NOMO-1 (cell line): Measurements from ENCODE around the gene MRPL53.

ENCODE experiments used
- DNase-seq, 2 experiments: peaks; one replicate each; lab custom pipeline; 2025; ENCODE audit not compliant: unreplicated experiment in 2 of 2; lab: John Stamatoyannopoulos, UW

The MRPL53 gene

DNA sequence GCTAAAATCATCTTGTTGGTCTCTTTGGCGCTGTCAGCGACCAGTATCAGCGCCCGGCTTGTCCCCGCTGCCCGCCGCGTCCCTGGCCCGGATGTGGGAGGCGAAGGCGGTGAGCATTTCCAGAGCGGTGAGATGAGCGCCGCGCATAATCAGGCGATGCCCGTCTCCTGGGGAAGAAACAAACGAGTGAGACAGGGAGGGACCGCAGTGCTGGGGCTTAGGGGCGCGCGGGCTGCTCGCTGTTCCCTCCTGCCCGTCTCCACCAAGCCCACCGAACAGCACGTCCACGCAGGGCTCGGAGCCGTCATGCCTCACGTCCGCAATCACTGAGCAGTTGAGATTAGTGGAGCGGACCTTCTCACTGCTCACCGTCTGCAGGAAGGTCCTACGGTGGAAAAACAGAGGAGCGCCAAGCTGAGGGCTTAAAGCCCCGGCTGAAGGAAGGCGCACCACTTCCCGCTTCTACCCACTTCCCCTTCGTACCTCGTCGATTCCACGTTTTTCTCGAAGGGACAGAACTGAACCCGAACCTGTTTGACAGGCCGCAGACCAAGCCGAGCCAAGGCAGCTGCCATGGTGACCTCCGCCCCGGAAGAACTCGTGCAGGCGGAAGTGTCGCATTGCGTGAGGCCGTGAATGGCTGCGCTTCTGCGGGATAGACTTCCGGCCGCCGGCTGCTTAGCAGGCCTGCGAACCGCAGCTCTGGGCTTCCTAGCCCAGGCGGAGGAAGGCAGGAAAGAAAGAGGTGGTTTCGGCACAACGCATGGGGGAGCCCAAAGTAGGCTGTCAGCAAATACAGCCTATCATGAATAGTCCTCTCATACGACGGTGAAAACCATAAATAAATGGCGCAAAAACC is at the start of gene MRPL53:
TSS of gene MRPL53 (minus strand) at position 595 of the 859 bp plus-strand sequence. CDS start at position 575, 20 bp downstream.
- peak; percentile 90 to 93 for DNase-seq

- DNase-seq, result no peak
Observed at GRCh38 chr2:74516650-74517049, 44.2 kb upstream of the MRPL53 start.

- no peak for DNase-seq
Observed at GRCh38 chr2:74515981-74516633, 43.6 kb upstream of the MRPL53 start.

DNA sequence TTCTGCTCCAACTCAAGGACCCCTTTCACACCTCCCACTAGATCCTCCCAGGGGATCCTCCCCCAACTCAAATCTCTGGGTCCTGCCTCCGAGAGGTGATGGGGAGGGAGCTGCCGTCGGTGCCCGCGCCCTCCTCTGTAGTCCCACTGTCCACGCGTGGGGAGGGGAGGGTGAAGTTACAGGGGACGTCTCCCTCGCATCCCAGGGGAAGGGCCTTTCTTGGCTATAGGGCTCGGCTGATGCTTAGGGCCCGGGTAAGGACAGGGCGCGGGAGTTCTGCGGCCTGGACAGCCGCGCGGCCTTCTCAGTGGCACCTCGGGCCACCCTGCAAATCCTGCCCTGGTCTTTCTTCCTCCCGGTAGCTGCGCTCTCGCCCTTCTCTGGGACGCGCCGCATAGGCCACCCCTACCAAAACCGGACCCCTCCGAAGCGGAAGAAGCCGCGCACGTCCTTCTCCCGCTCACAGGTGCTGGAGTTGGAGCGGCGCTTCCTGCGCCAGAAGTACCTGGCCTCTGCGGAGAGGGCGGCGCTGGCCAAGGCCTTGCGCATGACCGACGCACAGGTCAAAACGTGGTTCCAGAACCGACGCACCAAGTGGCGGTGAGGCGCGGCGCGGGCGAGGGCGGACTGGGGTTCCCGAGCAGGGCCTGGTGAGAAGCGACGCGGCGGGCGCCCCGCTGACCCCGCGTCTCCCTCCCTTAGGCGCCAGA is 42.9 kb upstream of the MRPL53 start:
- DNase-seq, result no peak

DNA sequence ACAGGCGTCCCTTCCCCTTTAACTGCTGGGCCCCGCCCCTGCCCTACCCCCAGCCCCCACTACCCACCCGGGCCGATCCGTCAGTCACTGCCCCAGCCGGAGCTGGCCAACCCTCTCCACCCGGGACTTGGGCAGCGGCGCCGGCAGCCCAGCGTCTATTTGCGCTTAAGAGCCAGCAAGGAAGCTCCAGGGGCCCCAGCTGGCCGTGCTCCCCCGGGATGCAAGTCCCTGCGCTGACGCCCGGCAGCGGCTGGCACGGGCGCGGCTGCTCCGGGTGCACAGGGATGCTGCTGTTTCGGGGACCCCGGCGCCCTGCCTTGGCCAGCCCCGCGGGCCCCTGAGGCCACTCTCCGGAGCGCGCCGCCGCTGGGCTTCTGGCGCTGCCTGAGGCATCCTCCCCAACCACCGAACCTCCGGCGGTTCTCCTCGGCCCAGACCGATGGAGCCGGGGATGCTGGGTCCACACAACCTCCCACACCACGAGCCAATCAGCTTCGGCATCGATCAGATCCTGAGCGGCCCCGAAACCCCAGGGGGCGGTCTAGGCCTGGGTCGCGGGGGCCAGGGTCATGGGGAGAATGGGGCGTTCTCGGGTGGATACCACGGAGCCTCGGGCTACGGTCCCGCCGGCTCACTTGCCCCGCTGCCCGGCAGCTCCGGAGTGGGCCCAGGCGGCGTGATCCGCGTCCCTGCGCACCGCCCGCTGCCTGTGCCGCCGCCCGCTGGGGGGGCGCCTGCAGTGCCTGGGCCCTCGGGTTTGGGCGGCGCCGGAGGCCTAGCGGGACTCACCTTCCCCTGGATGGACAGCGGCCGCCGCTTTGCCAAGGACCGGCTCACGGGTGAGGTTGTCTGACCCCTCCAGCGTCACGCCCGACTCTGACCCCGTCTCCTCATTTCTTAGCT is 42.1 kb upstream of the MRPL53 start, which contains the start of gene TLX2:
TSS of gene TLX2 (plus strand) at position 83 of the 903 bp plus-strand sequence. CDS start at position 440, 357 bp downstream.
- no peak for DNase-seq

DNA sequence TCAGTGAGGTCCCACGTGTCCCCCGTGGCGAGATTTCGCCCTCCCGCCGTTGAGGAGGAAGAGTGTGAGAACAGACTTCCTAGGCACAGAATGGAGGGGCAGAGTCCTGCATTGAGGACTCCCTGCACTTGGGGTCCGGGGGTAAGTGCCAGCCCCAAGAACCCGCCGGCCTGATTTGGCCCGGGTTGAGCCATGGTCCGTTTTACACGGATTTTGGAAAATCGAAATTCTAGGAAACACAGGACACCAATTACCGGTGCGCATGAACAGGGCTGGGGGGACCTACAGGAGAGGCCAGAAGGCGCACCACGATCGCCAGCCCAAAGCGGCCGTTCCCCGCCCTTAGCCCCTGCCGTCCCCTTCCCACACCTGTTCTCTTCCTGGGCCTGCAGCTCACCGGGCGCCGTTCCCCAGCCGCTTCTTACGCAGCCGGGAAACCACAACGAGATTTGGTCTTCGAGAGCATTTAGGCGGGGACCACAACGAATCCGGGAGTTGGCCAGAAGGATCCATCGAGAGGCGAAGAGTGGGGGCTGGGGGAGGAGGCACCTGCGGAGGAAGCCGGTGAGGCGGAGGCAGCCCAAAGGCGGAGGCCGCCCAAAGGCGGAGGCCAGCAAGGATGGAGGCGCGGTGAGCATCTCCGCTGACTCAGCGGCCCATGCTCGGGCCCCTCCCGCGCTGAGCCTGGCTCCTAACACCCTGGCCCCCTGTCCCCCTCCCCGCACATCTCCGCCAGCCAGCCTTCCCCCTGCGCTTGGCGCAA is 41.3 kb upstream of the MRPL53 start:
- no peak for DNase-seq

GRCh38 chr2:74512744-74513604 is 40.5 kb upstream of the MRPL53 start:
- no peak for DNase-seq

DNA sequence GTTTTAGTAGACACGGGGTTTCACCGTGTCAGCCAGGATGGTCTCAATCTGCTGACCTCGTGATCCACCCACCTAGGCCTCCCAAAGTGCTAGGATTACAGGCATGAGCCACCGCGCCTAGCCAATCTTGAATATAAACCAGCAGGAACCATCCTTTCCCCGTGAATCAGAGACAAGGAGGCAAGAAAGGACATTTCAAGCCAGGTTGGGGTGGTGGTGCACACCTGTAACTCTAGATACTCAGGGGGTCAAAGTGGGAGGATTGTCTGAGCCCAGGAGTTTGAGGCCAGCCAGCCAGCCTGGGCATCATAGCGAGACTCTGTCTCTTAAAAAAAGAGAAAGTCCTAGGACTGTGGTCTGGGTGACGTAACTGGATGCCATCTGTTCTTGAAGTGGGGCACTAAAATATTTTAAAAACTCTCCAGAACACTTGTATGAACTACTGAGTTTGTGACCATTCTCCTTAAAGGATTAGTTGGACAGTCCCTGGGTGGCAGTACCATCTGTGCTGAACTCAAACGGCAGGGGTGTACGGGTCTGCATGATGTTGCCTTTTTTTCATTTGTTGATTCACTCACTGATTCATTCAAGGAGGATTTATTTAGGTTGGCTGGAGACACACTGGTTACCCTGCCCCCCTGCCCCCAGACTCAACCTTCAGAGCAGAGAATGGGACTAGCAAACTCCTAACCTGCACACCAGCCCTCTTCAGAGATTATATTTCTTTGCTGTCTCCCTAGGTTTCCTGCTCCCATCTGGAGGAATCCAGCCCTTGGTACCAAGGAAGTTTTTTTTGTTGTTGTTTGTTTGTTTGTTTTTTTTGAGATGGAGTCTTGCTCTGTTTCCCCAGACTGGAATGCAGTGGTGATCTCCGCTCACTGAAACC is 38.9 kb upstream of the MRPL53 start:
- no peak for DNase-seq

DNA sequence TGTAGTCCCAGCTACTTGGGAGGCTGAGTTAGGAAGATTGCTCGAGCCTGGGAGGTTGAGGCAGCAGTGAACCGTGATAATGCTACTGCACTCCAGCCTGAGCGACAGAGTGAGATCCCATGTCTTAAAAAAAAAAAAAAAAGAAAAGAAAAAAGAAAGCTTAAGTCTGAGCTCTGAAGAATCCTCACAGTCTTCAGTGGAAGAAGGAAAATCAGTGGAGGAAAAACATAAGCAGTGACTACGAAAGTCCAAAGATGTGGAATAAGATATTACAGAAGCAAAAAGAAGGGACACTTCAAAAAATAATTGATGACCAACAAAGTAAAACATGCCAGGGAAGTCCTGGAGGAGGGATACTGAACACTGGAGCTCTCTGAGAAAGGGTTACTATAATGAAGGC is 37.8 kb upstream of the MRPL53 start:
- DNase-seq, result no peak

DNA sequence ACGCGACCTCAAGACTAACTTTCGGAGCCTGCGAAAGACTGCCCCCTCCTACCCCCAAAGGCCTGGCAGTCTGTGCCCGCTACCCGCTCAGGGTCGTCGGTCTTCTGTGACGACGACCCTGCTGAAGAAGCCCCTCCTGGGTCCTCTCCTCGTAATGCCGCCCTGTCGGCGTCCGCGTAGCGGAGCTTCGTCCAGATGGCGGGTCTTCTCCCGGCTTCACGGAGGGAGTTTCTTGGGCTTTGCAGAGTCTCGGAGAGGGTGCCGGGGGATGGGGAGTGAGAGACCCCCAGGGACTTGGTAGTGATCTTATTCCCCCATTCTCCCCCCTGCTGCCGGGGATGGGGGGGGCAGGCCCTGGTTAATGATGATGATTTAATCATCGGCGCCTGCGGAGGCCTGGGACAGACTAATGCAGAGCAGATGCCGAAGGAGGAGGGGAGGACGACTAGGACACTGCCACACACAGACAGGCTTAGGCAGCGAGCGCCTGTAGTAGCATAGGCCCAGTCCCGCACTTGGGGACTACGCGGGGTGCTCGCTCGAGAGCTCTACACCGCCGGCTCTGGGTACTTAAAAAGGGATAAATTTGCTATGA is 35.5 kb upstream of the MRPL53 start:
- peak in 1 of 2 experiments; percentile 19 for DNase-seq

- DNase-seq, result peak; percentile 91
Observed at GRCh38 chr2:74507145-74507925, 34.9 kb upstream of the MRPL53 start, which contains the start of gene PCGF1. Gene PCGF1, minus strand, starts transcription at chr2:74507695. Its CDS starts 27 bp downstream, at chr2:74507668.

DNA sequence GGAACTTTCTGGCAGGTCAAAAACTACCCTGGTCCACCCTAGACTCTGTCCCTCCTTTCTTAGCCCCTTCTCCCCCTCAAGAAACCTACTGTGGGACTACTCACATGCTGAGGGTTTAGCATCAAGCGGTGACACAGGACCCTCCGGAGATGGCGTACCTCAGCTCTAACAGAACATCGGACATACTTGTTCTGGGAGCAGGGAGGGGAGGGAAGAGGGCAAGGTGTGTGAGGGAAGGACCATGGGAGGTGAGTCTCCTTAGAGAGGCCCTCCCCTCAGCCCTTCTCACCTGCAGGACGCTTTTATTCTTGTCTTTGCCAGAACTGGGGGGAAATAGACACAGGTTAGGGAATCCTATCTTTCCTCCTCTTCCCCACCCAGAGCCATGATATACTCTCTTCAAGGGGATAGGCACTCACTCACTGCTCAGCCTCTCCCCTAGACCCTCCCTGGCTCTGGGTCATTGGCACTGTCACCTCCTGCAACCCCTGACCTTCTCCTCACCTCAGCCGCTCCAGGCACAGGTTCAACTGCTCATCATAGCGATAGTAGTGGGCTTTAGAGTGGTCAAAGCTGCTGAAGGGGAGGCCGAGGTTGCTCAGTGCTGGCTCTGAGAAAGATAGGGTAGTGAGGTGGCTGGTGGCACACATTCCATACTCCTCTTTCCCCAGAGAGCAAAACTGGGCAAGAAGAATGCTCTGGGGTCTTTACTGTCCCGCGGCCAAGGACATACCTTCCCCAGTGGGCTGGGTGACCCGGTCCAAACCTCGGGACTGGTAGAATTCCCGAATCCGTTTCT is 33.2 kb upstream of the MRPL53 start:
- DNase-seq, result no peak

DNA sequence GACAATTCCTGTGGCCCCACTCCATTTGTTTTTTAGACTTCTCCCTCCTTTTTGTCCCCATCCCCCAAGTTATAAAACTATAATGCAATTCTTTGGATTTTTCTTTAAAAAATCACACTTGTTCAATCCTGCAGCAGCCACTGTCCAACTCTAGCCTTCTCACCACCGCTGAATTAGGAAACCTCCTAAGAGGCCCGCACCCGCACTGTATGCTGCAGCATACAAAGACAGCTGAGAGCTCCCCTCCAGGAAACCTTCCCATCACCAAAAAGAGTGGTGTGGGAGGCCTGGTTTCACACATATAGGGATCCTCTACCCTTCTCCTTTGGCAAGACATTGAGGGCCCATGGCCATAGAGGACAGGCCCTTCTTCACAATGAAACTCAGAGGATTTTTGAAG is 32.1 kb upstream of the MRPL53 start:
- no peak for DNase-seq

- no peak for DNase-seq
Observed at GRCh38 chr2:74503506-74504475, 31.3 kb upstream of the MRPL53 start.
